IMR-90 (cell line): ENCODE data around the gene RNU6-1. TPM values are rescaled to one million over a fixed set of nuclear protein-coding genes. Genes with fewer than 3 reads are reported as not detected.

Experiments used
- ATAC-seq: fragments of 200-7000 bp; cut with Tn5 transposase; 2 replicates; pipeline ENCODE4 v1.9.1; 2020; ENCODE audit warnings: low read depth, mild to moderate bottlenecking, moderate library complexity
- BruUV-seq: library from RNA; stranded (reverse); fragments of 400-500 nt; replicated peaks from 2 replicates; lab custom pipeline; 2021; lab: Mats Ljungman, UMichigan
- CTCF ChIA-PET: fragments of 300-600 bp; formaldehyde crosslinking; extraction: SDS; loops from one replicate; lab custom pipeline; 2021; ENCODE audit warnings: antibody characterized with exemption; lab: Yijun Ruan, JAX
- POLR2A ChIA-PET: fragments of 300-600 bp; sonication (Branson Sonifier 250); formaldehyde crosslinking; loops from one replicate; lab custom pipeline; 2022; ENCODE audit warnings: antibody characterized with exemption; ENCODE audit not compliant: unreplicated experiment; lab: Charles Lee
- DNase-seq: peaks from one replicate; pipeline ENCODE4 v3.0.0; 2013
- H2AFZ ChIP-seq: replicated peaks from 2 replicates; pipeline ENCODE3; 2013; ENCODE audit warnings: low read length, mild to moderate bottlenecking; ENCODE audit not compliant: poor library complexity
- H2AK5ac ChIP-seq: 2 replicates; pipeline ENCODE4 v1.6.1; 2013; ENCODE audit warnings: low read depth, low read length, inconsistent platforms
- H2AK9ac ChIP-seq: replicated peaks from 2 replicates; pipeline ENCODE3; 2013; ENCODE audit warnings: mild to moderate bottlenecking, low read depth, low read length, moderate library complexity; ENCODE audit not compliant: poor library complexity
- H2BK120ac ChIP-seq: 2 replicates; pipeline ENCODE4 v1.6.1; 2013; ENCODE audit warnings: low read depth, low read length, inconsistent platforms
- H2BK15ac ChIP-seq: 3 replicates; pipeline ENCODE4 v1.6.1; 2013; ENCODE audit warnings: low read depth, low read length, inconsistent platforms
- H2BK20ac ChIP-seq: 2 replicates; pipeline ENCODE4 v1.6.1; 2013; ENCODE audit warnings: low read depth, mild to moderate bottlenecking, inconsistent platforms, low read length, moderate library complexity
- H2BK5ac ChIP-seq: 2 replicates; pipeline ENCODE4 v1.6.1; 2013; ENCODE audit warnings: mild to moderate bottlenecking, low read depth, low read length, inconsistent platforms; ENCODE audit not compliant: poor library complexity, severe bottlenecking
- H3K14ac ChIP-seq: replicated peaks from 2 replicates; pipeline ENCODE4 v1.6.1; 2013; ENCODE audit warnings: low read depth, low read length, inconsistent platforms
- H3K18ac ChIP-seq: 2 replicates; pipeline ENCODE4 v1.6.1; 2013; ENCODE audit warnings: low read depth, low read length, control low read depth
- H3K23ac ChIP-seq: 2 replicates; pipeline ENCODE4 v1.6.1; 2013; ENCODE audit warnings: low read depth, low read length, inconsistent platforms
- H3K27ac ChIP-seq: 2 replicates; pipeline ENCODE4 v1.5.1; 2013; ENCODE audit warnings: mild to moderate bottlenecking, control low read depth, low read length; ENCODE audit not compliant: insufficient read depth
- H3K27me3 ChIP-seq: 2 replicates; pipeline ENCODE4 v1.6.1; 2013; ENCODE audit warnings: low read length; ENCODE audit not compliant: control insufficient read depth, insufficient read depth
- H3K36me3 ChIP-seq: 2 replicates; pipeline ENCODE4 v1.6.1; 2013; ENCODE audit warnings: low read length, mixed read lengths; ENCODE audit not compliant: control insufficient read depth, insufficient read depth
- H3K4ac ChIP-seq: 2 replicates; pipeline ENCODE4 v1.6.1; 2013; ENCODE audit warnings: low read depth, low read length, inconsistent platforms
- H3K4me1 ChIP-seq: 2 replicates; pipeline ENCODE4 v1.6.1; 2013; ENCODE audit warnings: low read length, mixed read lengths; ENCODE audit not compliant: control insufficient read depth, insufficient read depth
- H3K4me2 ChIP-seq: 2 replicates; pipeline ENCODE4 v1.6.1; 2013; ENCODE audit warnings: low read depth, mild to moderate bottlenecking, control low read depth, low read length, moderate library complexity
- H3K4me3 ChIP-seq: 2 replicates; pipeline ENCODE4 v1.5.1; 2013; ENCODE audit warnings: low read depth, mild to moderate bottlenecking, control low read depth, low read length, moderate library complexity; ENCODE audit not compliant: insufficient read depth
- H3K56ac ChIP-seq: 2 replicates; pipeline ENCODE4 v1.6.1; 2013; ENCODE audit warnings: low read length, inconsistent platforms; ENCODE audit not compliant: insufficient read depth; ENCODE audit errors: extremely low read depth
- H3K79me1 ChIP-seq, 2 experiments: 2 replicates each; pipeline ENCODE4 v1.6.1; 2013; ENCODE audit warnings: low read length in 2 of 2, inconsistent platforms in 1 of 2, low read depth in 1 of 2
- H3K9ac ChIP-seq: 2 replicates; pipeline ENCODE4 v1.6.1; 2013; ENCODE audit warnings: low read depth, low read length, control low read depth
- H3K9me1 ChIP-seq: 2 replicates; pipeline ENCODE4 v1.6.1; 2013; ENCODE audit warnings: low read length, inconsistent platforms; ENCODE audit not compliant: insufficient read depth
- H3K9me3 ChIP-seq: 2 replicates; pipeline ENCODE4 v1.6.1; 2013; ENCODE audit warnings: low read length; ENCODE audit not compliant: control insufficient read depth, insufficient read depth
- H4K20me1 ChIP-seq: 2 replicates; pipeline ENCODE4 v1.6.1; 2013; ENCODE audit warnings: low read length, inconsistent platforms; ENCODE audit not compliant: insufficient read depth
- H4K5ac ChIP-seq: 2 replicates; pipeline ENCODE4 v1.6.1; 2013; ENCODE audit warnings: mild to moderate bottlenecking, low read depth, low read length, control low read depth
- H4K8ac ChIP-seq, 2 experiments: 2 replicates each; pipeline ENCODE4 v1.6.1; 2013; ENCODE audit warnings: low read depth in 2 of 2, low read length in 2 of 2, control low read depth in 1 of 2, inconsistent platforms in 1 of 2
- H4K91ac ChIP-seq: 2 replicates; pipeline ENCODE4 v1.6.1; 2013; ENCODE audit warnings: low read depth, low read length, inconsistent platforms; ENCODE audit not compliant: insufficient read depth
- BHLHE40 ChIP-seq: fragments of 150-350 bp; IDR thresholded peaks from 2 replicates; pipeline ENCODE4 v1.6.1; 2016; ENCODE audit warnings: mild to moderate bottlenecking, low read depth, low read length
- CEBPB ChIP-seq: IDR thresholded peaks from 2 replicates; pipeline ENCODE4 v1.6.1; 2012; ENCODE audit warnings: low read depth, low read length, improper control_type of control experiment
- CHD1 ChIP-seq: IDR thresholded peaks from 2 replicates; pipeline ENCODE4 v1.6.1; 2012; ENCODE audit warnings: low read depth, low read length, improper control_type of control experiment
- CTCF ChIP-seq: conservative IDR thresholded peaks from 2 replicates; pipeline ENCODE4 v1.5.1; 2012; ENCODE audit warnings: mild to moderate bottlenecking, low read depth, low read length, improper control_type of control experiment
- MXI1 ChIP-seq: IDR thresholded peaks from 2 replicates; pipeline ENCODE4 v1.6.1; 2012; ENCODE audit warnings: low read depth, mild to moderate bottlenecking, low read length, moderate library complexity, borderline replicate concordance
- NFE2L2 ChIP-seq: fragments of 150-350 bp; IDR thresholded peaks from 2 replicates; pipeline ENCODE4 v1.6.1; 2016; ENCODE audit warnings: low read depth, mild to moderate bottlenecking, low read length
- POLR2A ChIP-seq: IDR thresholded peaks from 2 replicates; pipeline ENCODE4 v1.6.1; 2012; ENCODE audit warnings: mild to moderate bottlenecking, low read depth, low read length
- RAD21 ChIP-seq: IDR thresholded peaks from 2 replicates; pipeline ENCODE4 v1.6.1; 2012; ENCODE audit warnings: low read length, improper control_type of control experiment
- SMC3 ChIP-seq: fragments of 150-350 bp; IDR thresholded peaks from 2 replicates; pipeline ENCODE4 v1.6.1; 2016; ENCODE audit warnings: low read depth, mild to moderate bottlenecking, antibody characterized with exemption, low read length, moderate library complexity
- USF2 ChIP-seq: fragments of 150-350 bp; IDR thresholded peaks from 2 replicates; pipeline ENCODE4 v1.6.1; 2017; ENCODE audit warnings: mild to moderate bottlenecking, antibody characterized with exemption, low read length, low read depth
- WGBS, 2 experiments: methylation state at CpG; one replicate each; pipeline versions ENCODE4 v1.1.5 to v1.1.7; 2013; ENCODE audit warnings: missing lambda C conversion rate in 2 of 2; ENCODE audit not compliant: insufficient read length in 1 of 2; ENCODE audit errors: extremely low coverage in 2 of 2; 5-methylcytosine and 5-hydroxymethylcytosine counted together
- dilution Hi-C: fragments of 300-500 bp; cut with HindIII; formaldehyde crosslinking; loops from one replicate; pipeline ENCODE4 v1.14.3; 2018; ENCODE audit warnings: low sequenced_read_pairs; ENCODE audit not compliant: unreplicated experiment
- in situ Hi-C: fragments of 300-500 bp; cut with MboI; formaldehyde crosslinking; loops from 3 replicates; pipeline ENCODE4 v1.14.3; 2019; ENCODE audit warnings: low sequenced_read_pairs, inconsistent platforms, mixed read lengths
- intact Hi-C: fragments of 100-400 bp; cut with micrococcal nuclease; formaldehyde crosslinking; loops from 2 replicates; pipeline ENCODE4 v1.10.0; 2022
- polyA plus RNA-seq, 3 experiments: library from polyadenylated mRNA; depleted of rRNA; stranded (reverse); fragments of >200 nt; gene quantifications; 2 replicates each; pipeline ENCODE4 v1.2.3, GENCODE V29; 2012; ENCODE audit warnings: low replicate concordance in 1 of 3
- total RNA-seq: library from RNA; depleted of rRNA; stranded (reverse); fragments of >200 nt; gene quantifications from 2 replicates; pipeline ENCODE4 v1.2.3, GENCODE V29; 2012

RNU6-1 gene
- total and polyA plus RNA-seq, 2 of the 4 experiments (the other 2 are of a cell fraction), result not detected

DNA sequence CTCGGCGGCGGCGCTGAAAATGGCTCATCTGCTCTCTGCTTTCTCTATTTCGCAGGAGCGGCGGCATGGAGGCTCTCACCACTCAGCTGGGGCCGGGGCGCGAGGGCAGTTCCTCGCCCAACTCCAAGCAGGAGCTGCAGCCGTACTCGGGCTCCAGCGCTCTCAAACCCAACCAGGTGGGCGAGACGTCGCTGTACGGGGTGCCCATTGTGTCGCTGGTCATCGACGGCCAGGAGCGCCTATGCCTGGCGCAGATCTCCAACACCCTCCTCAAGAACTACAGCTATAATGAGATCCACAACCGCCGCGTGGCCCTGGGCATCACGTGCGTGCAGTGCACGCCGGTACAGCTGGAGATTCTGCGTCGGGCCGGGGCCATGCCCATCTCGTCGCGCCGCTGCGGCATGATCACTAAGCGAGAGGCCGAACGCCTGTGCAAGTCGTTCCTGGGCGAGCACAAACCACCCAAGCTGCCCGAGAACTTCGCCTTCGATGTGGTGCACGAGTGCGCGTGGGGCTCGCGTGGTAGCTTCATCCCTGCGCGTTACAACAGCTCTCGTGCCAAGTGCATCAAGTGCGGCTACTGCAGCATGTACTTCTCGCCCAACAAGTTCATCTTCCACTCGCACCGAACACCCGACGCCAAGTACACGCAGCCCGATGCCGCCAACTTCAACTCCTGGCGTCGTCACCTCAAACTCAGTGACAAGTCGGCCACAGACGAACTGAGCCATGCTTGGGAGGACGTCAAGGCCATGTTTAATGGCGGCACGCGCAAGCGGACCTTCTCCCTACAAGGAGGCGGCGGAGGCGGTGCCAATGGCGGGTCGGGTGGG, 13.7 kb downstream of the RNU6-1 start (continued):
- TF ChIP-seq POLR2A, result no peak
- no peak for TF ChIP-seq CHD1

DNA sequence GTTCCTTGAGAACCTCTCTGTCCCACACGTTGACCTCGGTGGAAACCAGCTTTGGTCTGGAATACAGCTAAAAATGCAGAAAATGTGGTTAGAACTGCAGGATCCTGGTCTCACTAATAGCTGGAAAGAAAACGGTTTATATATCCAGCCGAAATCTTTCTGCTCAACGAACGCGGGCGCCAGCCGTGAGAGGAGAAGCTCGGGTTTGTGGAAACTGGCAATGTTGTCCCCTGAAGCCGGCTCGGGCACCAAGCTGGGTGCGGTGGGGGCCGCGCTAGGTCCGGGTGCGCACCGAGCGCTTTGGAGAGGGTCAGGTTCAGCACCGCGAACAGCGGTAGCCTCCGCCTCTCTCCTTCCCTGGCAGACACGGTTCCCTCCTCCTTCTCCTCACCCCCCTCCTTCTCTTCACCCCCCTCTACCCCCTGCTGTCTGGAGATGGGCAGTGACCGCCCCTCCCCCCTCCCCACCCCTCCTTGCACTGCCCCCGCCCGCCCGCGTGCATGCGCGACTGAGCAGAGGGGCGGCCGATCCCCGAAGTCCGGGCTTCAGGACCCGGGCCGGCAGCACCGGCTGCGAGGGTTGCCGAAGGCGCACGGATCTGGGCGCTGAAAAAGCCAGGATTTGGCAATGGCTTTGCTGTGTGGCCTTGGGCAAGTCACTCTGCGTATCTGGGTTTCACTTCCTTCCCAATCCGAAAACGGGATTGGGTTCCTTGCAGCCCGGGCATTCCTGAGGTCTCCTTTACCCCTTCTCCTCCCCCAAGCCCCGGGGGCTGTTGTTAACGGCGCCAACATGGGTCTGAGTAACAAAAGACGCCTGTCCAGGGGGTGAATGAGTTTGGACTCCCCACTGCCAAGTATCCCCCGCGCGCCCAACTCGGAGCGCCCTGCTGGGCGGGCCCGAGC, 14.6 kb downstream of the RNU6-1 start, which contains the start of gene SKOR1:
SKOR1 (plus strand) TSS at position 534 of the 905 bp plus-strand sequence; CDS start at position 628, 94 bp downstream.
- no peak within 1 kb of the TSS for H3K14ac ChIP-seq
- H3K27ac ChIP-seq, result no peak within 1 kb of the TSS
- H2BK5ac ChIP-seq, result no peak within 1 kb of the TSS
- intact Hi-C loops, result no loop called here
- H2BK20ac ChIP-seq, result no peak within 1 kb of the TSS
- in situ Hi-C loops, result no loop called here
- dilution Hi-C loops, result no loop called here
- WGBS, 2 experiments, result 0% methylated on average over 13 of the region's 58 CpGs; no CpG with 5 or more reads in 1 of the 2 experiments
- no peak for TF ChIP-seq CEBPB
- no peak for TF ChIP-seq SMC3
- TF ChIP-seq USF2, result no peak
- TF ChIP-seq CTCF, result no peak
- TF ChIP-seq NFE2L2, result no peak
- TF ChIP-seq RAD21, result no peak
- no peak for TF ChIP-seq BHLHE40
- TF ChIP-seq MXI1, result no peak
- H3K9me3 ChIP-seq, result peaks cover 17% of the 10 kb centered on the region
- H2AK9ac ChIP-seq, result no peak within 1 kb of the TSS
- H3K27me3 ChIP-seq, result peaks cover 94% of the 10 kb centered on the region
- H3K9ac ChIP-seq, result no peak within 1 kb of the TSS
- H3K56ac ChIP-seq, result no peak within 1 kb of the TSS
- no peak within 1 kb of the TSS for H2BK15ac ChIP-seq
- H4K5ac ChIP-seq, result no peak within 1 kb of the TSS
- no peaks in the 10 kb centered on the region; the same call in 1 of the 2 replicates for H3K9me1 ChIP-seq
- H4K91ac ChIP-seq, result no peak within 1 kb of the TSS
- H3K4me1 ChIP-seq, result peaks cover 3% of the 10 kb centered on the region; the same call in 1 of the 2 replicates
- H3K4ac ChIP-seq, result no peak within 1 kb of the TSS
- peak within 1 kb of the TSS; percentile 78 for H3K4me2 ChIP-seq
- no peak within 1 kb of the TSS for H3K18ac ChIP-seq
- no peak within 1 kb of the TSS for H3K4me3 ChIP-seq
- peaks cover 31% of the 10 kb centered on the region for H4K20me1 ChIP-seq
- H3K36me3 ChIP-seq, result no peaks in the 10 kb centered on the region
- ChIA-PET POLR2A (no interaction called here), CTCF (interaction anchor here (1.0 kb wide), 1 partner anchor 324 kb away, joined by 4 read pairs; no protein-coding TSS in a partner anchor)
- ATAC-seq (peak; percentile 61), DNase-seq (peak; percentile 37)
- no peaks in the 10 kb centered on the region for H3K79me1 ChIP-seq
- BruUV-seq, result no TSS peak
- H4K8ac ChIP-seq, result no peak within 1 kb of the TSS
- no peak within 1 kb of the TSS for H2AK5ac ChIP-seq
- peak within 1 kb of the TSS; percentile 51; the same call in 1 of the 2 replicates for H3K23ac ChIP-seq
- no peak within 1 kb of the TSS for H2BK120ac ChIP-seq
- H2AFZ ChIP-seq, result peak within 1 kb of the TSS; percentile 49
